Mammary epithelial cell (primary cell): ENCODE results near the gene KLHL17.

ENCODE experiments used
- CTCF ChIP-seq, 2 donors: IDR thresholded peaks in 1 of 2; conservative IDR thresholded peaks in 1 of 2; 2 replicates each; pipeline ENCODE4 v1.5.1; 2011 to 2012; ENCODE audit warnings: inconsistent platforms in 2 of 2, low read length in 2 of 2, mild to moderate bottlenecking in 2 of 2, control low read depth in 1 of 2, low read depth in 1 of 2; ENCODE audit not compliant: insufficient read depth in 1 of 2; ENCODE audit errors: extremely low read depth in 1 of 2
- EZH2 ChIP-seq: IDR thresholded peaks from 2 replicates; pipeline ENCODE4 v1.6.1; 2012; ENCODE audit warnings: low read length, inconsistent platforms, borderline replicate concordance

GRCh38 chr1:960363-961131 is at the start of gene KLHL17:
- TF ChIP-seq CTCF (conservative IDR thresholded peaks at IDR 0.05 in 1 of 2, IDR thresholded peaks at IDR 0.05 in 1 of 2; ENCODE audit: extremely low read depth in 1 of 2, insufficient read depth in 1 of 2, low read depth in 1 of 2, low read length in 2 of 2) (no peak), EZH2 (no peak)
